ENCODE results near the gene NRXN3. TPM values are rescaled to one million over a fixed set of nuclear protein-coding genes. Genes with fewer than 3 reads are reported as not detected.

Gene NRXN3
- polyA plus RNA-seq, 1 experiment = 7.0 TPM

DNA sequence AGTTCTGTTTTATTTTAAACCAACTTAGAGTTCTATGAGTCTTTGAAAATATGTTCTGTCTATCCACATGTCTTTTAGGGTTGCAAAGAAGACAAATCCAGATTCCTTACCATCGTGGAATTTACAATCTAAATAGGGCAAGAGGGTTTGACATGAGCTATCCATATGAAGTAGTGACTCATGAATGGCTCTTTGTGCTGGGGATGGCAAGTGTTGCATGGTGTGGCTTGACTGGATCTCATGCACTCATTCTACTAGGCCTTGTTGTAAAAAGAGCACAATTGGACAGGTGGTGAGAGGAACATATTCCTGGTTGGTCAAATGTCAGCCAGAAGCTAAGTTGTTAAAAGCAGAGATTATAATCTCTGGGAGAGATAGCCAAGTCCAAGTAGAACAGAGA, 1532.0 kb downstream of the NRXN3 start:
- ChIA-PET CTCF (no interaction called here), POLR2A (no interaction called here)
- H3K36me3 ChIP-seq (ENCODE audit: control insufficient read depth, insufficient read depth, low read length) = no peaks in the 10 kb centered on the region
- no peak for DNase-seq (ENCODE audit: low read depth)
- H3K4me3 ChIP-seq (ENCODE audit: low read depth, low read length) = no peak overlapping the region
- TF ChIP-seq, protein P1, sequence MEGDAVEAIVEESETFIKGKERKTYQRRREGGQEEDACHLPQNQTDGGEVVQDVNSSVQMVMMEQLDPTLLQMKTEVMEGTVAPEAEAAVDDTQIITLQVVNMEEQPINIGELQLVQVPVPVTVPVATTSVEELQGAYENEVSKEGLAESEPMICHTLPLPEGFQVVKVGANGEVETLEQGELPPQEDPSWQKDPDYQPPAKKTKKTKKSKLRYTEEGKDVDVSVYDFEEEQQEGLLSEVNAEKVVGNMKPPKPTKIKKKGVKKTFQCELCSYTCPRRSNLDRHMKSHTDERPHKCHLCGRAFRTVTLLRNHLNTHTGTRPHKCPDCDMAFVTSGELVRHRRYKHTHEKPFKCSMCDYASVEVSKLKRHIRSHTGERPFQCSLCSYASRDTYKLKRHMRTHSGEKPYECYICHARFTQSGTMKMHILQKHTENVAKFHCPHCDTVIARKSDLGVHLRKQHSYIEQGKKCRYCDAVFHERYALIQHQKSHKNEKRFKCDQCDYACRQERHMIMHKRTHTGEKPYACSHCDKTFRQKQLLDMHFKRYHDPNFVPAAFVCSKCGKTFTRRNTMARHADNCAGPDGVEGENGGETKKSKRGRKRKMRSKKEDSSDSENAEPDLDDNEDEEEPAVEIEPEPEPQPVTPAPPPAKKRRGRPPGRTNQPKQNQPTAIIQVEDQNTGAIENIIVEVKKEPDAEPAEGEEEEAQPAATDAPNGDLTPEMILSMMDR (IDR thresholded peaks at IDR 0.05; ENCODE audit: insufficient read depth, low read depth, low read length) = no peak
- no peaks in the 10 kb centered on the region for H3K27me3 ChIP-seq (ENCODE audit: control insufficient read depth, insufficient read depth, low read length)

DNA sequence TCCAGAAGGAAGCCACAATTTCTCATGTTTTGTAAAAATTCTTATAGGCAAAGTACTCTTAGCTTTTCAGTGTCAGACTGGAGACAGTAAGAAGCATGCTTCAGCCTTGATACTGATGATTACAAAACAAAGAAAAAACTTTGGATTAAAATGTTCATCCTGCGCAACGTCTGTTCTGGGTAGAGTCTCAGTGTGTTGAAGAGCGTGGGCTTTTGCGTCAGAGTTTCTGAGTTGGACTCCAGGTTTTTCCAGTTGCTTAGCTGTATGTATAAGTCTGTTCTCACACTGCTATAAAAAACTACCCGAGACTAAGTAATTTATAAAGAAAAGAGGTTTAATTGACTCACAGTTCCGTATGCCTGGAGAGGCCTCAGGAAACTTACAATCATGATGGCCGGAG, 1533.0 kb downstream of the NRXN3 start:
- H3K4me3 ChIP-seq (ENCODE audit: low read depth, low read length) = no peak overlapping the region
- ChIA-PET POLR2A (interaction anchor here (0.7 kb wide), 1 partner anchor 9 kb away, joined by 3 read pairs; no protein-coding TSS in a partner anchor), CTCF (no interaction called here)
- no peaks in the 10 kb centered on the region for H3K36me3 ChIP-seq (ENCODE audit: control insufficient read depth, insufficient read depth, low read length)
- no peak for DNase-seq (ENCODE audit: low read depth)
- H3K27me3 ChIP-seq (ENCODE audit: control insufficient read depth, insufficient read depth, low read length) = no peaks in the 10 kb centered on the region
- TF ChIP-seq, protein P1 (IDR thresholded peaks at IDR 0.05; ENCODE audit: insufficient read depth, low read depth, low read length) = no peak

DNA sequence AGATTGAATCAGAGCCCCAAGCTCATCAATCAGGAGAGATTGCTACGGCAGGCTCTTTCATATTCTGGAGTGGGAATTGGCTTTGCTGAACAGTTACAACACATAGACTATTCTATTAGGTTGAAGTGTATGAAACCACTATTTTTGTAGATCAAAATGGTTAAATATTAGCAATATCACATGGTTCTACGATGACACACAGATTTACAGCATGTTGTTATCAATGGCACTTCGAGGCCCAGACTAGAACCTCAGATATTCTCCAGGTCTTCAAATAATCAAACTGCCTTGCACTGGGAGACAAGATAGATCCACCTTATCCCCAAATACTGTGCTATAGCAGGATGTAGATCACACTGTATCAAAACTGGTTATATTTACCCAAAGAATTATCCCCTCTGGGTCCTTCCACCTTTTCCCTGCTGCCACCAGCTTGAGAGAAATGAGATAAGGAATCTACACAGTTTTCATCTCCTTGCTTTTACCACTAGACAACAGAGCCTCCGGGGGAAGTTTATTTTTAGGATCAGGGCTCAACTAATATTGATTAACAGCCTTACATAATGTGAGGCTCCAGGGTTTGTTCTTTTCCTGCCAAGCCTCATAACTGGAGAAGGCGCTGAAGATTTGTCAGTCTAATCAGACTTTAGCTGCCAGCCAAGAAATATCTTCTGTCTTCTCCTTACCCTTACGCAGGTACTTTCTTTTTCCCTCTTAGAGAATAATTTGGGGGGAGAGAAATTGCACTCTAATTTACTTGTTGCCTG, 1534.1 kb downstream of the NRXN3 start:
- TF ChIP-seq, protein P1 (IDR thresholded peaks at IDR 0.05; ENCODE audit: insufficient read depth, low read depth, low read length) = no peak
- Histone ChIP-seq H3K4me3 (ENCODE audit: low read depth, low read length) (no peak overlapping the region), H3K27me3 (ENCODE audit: control insufficient read depth, insufficient read depth, low read length) (no peaks in the 10 kb centered on the region), H3K36me3 (ENCODE audit: control insufficient read depth, insufficient read depth, low read length) (no peaks in the 10 kb centered on the region)
- CTCF ChIA-PET = interaction anchor here (1.2 kb wide), 1 partner anchor 12 kb away, joined by 3 read pairs; no protein-coding TSS in a partner anchor
- no peak for DNase-seq (ENCODE audit: low read depth)
- POLR2A ChIA-PET = no interaction called here

DNA sequence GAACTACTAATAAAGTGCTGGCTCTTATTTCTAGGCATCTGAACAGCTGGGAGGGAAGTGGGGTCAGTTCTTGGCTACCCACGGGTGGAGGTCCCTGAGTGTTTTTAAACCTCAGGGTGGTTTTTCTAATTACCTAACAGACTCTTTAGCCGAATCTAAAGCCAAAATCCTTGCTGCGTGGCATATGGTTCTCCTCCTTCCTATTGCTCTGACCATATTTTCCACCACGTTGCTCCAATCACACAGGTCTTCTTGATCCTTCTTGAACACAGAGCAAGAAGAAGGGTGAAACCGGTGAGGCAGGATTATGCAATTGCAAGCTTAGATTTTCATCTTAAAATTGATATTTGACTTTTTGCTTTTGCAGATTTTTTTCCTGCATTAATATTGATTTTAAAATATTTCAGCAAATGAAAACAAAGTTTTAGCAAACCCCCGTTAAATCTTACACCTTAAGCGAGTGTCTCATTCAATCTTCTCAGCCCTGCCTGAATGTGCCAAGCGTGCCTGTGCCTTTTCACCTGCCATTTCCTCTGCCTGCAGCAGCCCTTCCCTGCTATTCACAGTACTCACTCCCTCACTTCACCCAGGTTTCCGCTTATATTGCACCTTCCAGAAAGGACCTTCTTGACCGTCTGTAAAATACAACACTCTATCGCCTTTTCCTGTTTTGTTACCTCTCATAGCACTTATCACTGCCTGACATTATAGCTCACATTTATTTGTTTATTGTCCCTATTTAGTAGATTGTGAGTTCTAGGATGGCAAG, 1535.1 kb downstream of the NRXN3 start:
- Histone ChIP-seq H3K27me3 (ENCODE audit: control insufficient read depth, insufficient read depth, low read length) (no peaks in the 10 kb centered on the region), H3K36me3 (ENCODE audit: control insufficient read depth, insufficient read depth, low read length) (no peaks in the 10 kb centered on the region), H3K4me3 (ENCODE audit: low read depth, low read length) (no peak overlapping the region)
- ChIA-PET CTCF (interaction anchor here (1.4 kb wide), 1 partner anchor 11 kb away, joined by 4 read pairs; no protein-coding TSS in a partner anchor), POLR2A (no interaction called here)
- DNase-seq (ENCODE audit: low read depth) = no peak
- TF ChIP-seq, protein P1 (IDR thresholded peaks at IDR 0.05; ENCODE audit: insufficient read depth, low read depth, low read length) = no peak

DNA sequence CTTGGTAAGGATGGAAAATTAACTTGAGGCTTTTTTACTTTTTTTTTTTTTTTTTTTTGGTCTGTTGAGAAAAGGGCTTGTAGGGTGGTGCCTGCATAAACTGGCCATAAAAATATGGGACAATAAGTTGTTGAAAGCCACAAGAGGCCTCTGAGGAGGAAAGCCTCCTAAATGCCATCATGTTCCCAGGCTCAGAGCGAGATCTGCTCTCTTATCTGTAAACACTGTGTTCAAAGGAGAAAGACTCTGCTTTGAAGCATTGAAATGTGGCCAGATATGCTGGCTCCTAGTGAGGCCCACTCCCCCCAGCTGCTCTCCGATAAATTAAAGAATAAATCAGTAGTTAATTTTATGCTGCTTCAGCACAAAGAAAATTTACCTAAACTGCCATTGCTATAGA, 1536.2 kb downstream of the NRXN3 start:
- Histone ChIP-seq H3K4me3 (ENCODE audit: low read depth, low read length) (no peak overlapping the region), H3K27me3 (ENCODE audit: control insufficient read depth, insufficient read depth, low read length) (no peaks in the 10 kb centered on the region), H3K36me3 (ENCODE audit: control insufficient read depth, insufficient read depth, low read length) (no peaks in the 10 kb centered on the region)
- POLR2A ChIA-PET = no interaction called here
- no peak for DNase-seq (ENCODE audit: low read depth)
- TF ChIP-seq, protein P1 (IDR thresholded peaks at IDR 0.05; ENCODE audit: insufficient read depth, low read depth, low read length) = no peak
- CTCF ChIA-PET = no interaction called here

Data from BJ (cell line).